ENCODE data around the gene MPHOSPH10.
"Not testable (repeated sequence)": the region's sequence is repeated elsewhere in the genome, so short reads cannot be mapped to it uniquely, and the experiment has no call there.

MPHOSPH10 gene

GRCh38 chr2:71130152-71130904 lies at the start of gene MPHOSPH10, which contains the start of gene MCEE:
Gene MPHOSPH10 (plus strand): TSS chr2:71130634. CDS start chr2:71130666, 32 bp downstream.
Gene MCEE (minus strand): TSS chr2:71130229. CDS start chr2:71130219, 10 bp downstream.
- DNase-seq (ENCODE audit: low spot score), result peak; percentile 95

- no peak for DNase-seq (ENCODE audit: low spot score)
These were observed 47.8 kb upstream of the MPHOSPH10 start for GRCh38 chr2:71082402-71083252.

- not testable (repeated sequence) for DNase-seq (ENCODE audit: low spot score)
These were observed 47.1 kb upstream of the MPHOSPH10 start for GRCh38 chr2:71083297-71083696.

- DNase-seq (ENCODE audit: low spot score), result not testable (repeated sequence)
These were observed 46.6 kb upstream of the MPHOSPH10 start for GRCh38 chr2:71083752-71084312.

- not testable (repeated sequence) for DNase-seq (ENCODE audit: low spot score)
These were observed 45.0 kb upstream of the MPHOSPH10 start for GRCh38 chr2:71085325-71086003.

- not testable (repeated sequence) for DNase-seq (ENCODE audit: low spot score)
These were observed 41.0 kb upstream of the MPHOSPH10 start for GRCh38 chr2:71089475-71089874.

- DNase-seq (ENCODE audit: low spot score), result not testable (repeated sequence)
These were observed 38.6 kb upstream of the MPHOSPH10 start for GRCh38 chr2:71091808-71092207.

GRCh38 chr2:71092491-71093260 lies 37.8 kb upstream of the MPHOSPH10 start:
- DNase-seq (ENCODE audit: low spot score), result not testable (repeated sequence)

- peak; percentile 61 for DNase-seq (ENCODE audit: low spot score)
These were observed 30.1 kb upstream of the MPHOSPH10 start for GRCh38 chr2:71100195-71100964.

- no peak for DNase-seq (ENCODE audit: low spot score)
These were observed 28.8 kb upstream of the MPHOSPH10 start for GRCh38 chr2:71101656-71102055.

- no peak for DNase-seq (ENCODE audit: low spot score)
These were observed 27.3 kb upstream of the MPHOSPH10 start for GRCh38 chr2:71102981-71103681.

- DNase-seq (ENCODE audit: low spot score), result no peak
These were observed 26.6 kb upstream of the MPHOSPH10 start for GRCh38 chr2:71103809-71104208.

GRCh38 chr2:71106463-71106862 lies 24.0 kb upstream of the MPHOSPH10 start:
- DNase-seq (ENCODE audit: low spot score), result not testable (repeated sequence)

- DNase-seq (ENCODE audit: low spot score), result no peak
These were observed 22.3 kb upstream of the MPHOSPH10 start for GRCh38 chr2:71108091-71108490.

GRCh38 chr2:71113843-71114242 lies 16.6 kb upstream of the MPHOSPH10 start:
- no peak for DNase-seq (ENCODE audit: low spot score)

GRCh38 chr2:71117063-71117462 lies 13.4 kb upstream of the MPHOSPH10 start:
- DNase-seq (ENCODE audit: low spot score), result no peak

- DNase-seq (ENCODE audit: low spot score), result no peak
These were observed 10.2 kb upstream of the MPHOSPH10 start for GRCh38 chr2:71120195-71120594.

- DNase-seq (ENCODE audit: low spot score), result no peak
These were observed 9.0 kb upstream of the MPHOSPH10 start for GRCh38 chr2:71121479-71121878.

- DNase-seq (ENCODE audit: low spot score), result no peak
These were observed 7.8 kb upstream of the MPHOSPH10 start for GRCh38 chr2:71122387-71123298.
